BE2C (cell line): Measurements from ENCODE around the gene SAXO1.

ENCODE experiments used
- DNase-seq: peaks from one replicate; pipeline ENCODE4 v3.0.0-alpha.2; 2020
- H3K27me3 ChIP-seq: fragments of 250-450 bp; sonication (Bioruptor Pico); 2 replicates; pipeline ENCODE4 v1.5.1; 2020; ENCODE audit warnings: mild to moderate bottlenecking
- H3K36me3 ChIP-seq: fragments of 250-450 bp; sonication (Bioruptor Pico); 2 replicates; pipeline ENCODE4 v1.5.1; 2020; ENCODE audit warnings: mild to moderate bottlenecking
- H3K4me1 ChIP-seq: fragments of 250-450 bp; sonication (Bioruptor Pico); 2 replicates; pipeline ENCODE4 v1.5.1; 2020
- H3K4me3 ChIP-seq: 2 replicates; pipeline ENCODE4 v1.5.1; 2011; ENCODE audit warnings: low read depth, low read length
- H3K9me3 ChIP-seq: fragments of 250-450 bp; sonication (Bioruptor Pico); 2 replicates; pipeline ENCODE4 v1.5.1; 2020
- TF ChIP-seq, protein P1 (sequence below): IDR thresholded peaks from 2 replicates; pipeline ENCODE4 v1.5.1; 2012; ENCODE audit warnings: mild to moderate bottlenecking, low read depth, low read length

The SAXO1 gene

DNA sequence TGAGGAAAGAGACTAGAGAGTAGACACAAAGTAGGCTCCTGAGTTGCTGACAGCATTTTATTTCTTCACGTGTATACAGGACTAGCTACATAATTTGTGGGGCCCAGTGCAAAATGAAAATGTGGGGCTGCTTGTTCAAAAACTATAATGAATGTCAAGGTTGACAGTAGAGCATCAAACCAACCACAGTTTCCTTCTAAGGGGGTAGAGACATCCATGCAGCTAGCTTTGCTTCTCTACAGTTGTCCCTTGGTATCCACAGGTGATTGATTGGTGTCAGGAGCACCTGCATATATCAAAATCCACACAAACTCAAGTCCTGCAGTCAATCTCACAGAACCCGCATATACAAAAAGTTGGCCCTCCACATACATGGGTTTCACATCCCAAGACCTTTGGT, 129.6 kb downstream of the SAXO1 start:
- TF ChIP-seq, protein P1, sequence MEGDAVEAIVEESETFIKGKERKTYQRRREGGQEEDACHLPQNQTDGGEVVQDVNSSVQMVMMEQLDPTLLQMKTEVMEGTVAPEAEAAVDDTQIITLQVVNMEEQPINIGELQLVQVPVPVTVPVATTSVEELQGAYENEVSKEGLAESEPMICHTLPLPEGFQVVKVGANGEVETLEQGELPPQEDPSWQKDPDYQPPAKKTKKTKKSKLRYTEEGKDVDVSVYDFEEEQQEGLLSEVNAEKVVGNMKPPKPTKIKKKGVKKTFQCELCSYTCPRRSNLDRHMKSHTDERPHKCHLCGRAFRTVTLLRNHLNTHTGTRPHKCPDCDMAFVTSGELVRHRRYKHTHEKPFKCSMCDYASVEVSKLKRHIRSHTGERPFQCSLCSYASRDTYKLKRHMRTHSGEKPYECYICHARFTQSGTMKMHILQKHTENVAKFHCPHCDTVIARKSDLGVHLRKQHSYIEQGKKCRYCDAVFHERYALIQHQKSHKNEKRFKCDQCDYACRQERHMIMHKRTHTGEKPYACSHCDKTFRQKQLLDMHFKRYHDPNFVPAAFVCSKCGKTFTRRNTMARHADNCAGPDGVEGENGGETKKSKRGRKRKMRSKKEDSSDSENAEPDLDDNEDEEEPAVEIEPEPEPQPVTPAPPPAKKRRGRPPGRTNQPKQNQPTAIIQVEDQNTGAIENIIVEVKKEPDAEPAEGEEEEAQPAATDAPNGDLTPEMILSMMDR = no peak
- H3K36me3 ChIP-seq = no peaks in the 10 kb centered on the region
- no peaks in the 10 kb centered on the region for H3K27me3 ChIP-seq
- H3K4me3 ChIP-seq = no peak overlapping the region
- H3K4me1 ChIP-seq = no peaks in the 10 kb centered on the region
- DNase-seq = no peak
- no peaks in the 10 kb centered on the region for H3K9me3 ChIP-seq

DNA sequence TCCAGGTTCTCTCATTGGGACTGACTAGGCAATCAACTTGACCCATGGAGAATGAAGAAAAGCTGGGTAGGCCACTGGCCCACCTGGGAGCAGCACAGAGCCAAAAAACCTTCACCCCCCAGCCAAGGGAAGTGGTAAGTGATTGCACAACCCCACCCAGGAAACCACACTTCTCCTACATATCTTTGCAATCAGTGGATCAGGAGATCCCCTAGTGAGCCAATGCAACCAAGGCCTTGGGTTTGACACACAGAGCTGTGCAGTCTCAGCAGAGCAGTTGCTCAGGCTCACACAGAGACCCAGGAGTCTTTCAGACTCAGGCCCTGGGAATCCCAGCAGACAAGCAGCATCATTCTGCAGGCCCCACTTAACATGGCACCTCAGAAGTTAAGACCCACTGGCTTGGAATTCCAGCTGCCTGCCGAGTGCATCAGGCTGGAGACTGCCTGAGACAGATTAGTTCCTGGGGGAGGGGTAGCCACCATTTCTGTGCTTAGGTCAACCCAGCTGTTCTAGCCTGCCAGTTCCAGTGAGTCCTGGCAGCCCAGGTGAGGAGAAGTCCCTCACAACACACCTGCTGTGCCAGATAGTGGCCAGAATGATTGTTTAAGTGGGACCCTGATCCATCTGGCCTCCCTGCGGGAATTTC, 136.4 kb downstream of the SAXO1 start:
- DNase-seq = no peak
- Histone ChIP-seq H3K27me3 (no peaks in the 10 kb centered on the region), H3K4me3 (no peak overlapping the region), H3K4me1 (peaks cover 6% of the 10 kb centered on the region), H3K36me3 (no peaks in the 10 kb centered on the region), H3K9me3 (no peaks in the 10 kb centered on the region)
- TF ChIP-seq, protein P1 = no peak

DNA sequence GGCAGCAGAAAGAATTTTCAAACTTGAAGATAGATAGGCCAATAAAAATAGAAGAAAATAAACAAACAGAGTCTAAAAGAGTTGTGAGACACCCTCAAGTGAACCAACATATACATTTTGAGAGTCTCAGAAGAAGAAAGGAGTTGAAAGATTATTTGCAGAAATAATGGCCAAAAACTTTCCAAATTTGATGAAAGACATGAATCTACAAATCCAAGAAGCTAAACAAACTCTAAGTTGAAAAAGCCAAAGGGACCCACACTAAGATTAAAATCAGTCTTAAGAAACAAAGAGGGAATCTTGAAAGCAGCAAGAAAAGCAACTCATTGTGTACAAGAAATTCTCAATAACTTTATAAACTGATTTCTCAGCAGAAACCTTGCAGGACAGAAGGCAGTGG, 137.0 kb downstream of the SAXO1 start:
- Histone ChIP-seq H3K27me3 (no peaks in the 10 kb centered on the region), H3K9me3 (no peaks in the 10 kb centered on the region), H3K4me3 (no peak overlapping the region), H3K4me1 (peaks cover 13% of the 10 kb centered on the region), H3K36me3 (no peaks in the 10 kb centered on the region)
- no peak for DNase-seq
- TF ChIP-seq, protein P1 = no peak

DNA sequence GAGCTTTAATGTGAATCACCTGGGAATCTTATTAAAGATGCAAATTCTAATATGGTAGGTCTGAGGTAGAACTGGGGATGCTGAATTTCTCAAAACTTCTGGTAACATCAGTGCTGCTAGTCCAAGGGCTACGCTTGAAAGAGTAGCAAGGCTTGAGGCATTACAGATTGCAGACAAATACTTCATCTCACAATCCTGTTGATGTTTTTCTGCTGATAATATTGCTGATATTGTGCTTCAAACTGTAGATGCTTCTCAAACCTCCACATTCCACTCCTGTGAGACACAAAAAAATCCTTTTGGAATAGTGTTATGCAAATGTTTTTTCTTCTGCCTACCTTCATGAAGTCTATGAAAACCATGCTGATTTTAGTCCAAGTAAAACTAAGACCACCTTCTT, 139.5 kb downstream of the SAXO1 start:
- no peak for DNase-seq
- no peak overlapping the region for H3K4me3 ChIP-seq
- TF ChIP-seq, protein P1 = no peak
- no peaks in the 10 kb centered on the region for H3K36me3 ChIP-seq
- no peaks in the 10 kb centered on the region for H3K27me3 ChIP-seq
- peaks cover 15% of the 10 kb centered on the region for H3K4me1 ChIP-seq
- no peaks in the 10 kb centered on the region for H3K9me3 ChIP-seq

DNA sequence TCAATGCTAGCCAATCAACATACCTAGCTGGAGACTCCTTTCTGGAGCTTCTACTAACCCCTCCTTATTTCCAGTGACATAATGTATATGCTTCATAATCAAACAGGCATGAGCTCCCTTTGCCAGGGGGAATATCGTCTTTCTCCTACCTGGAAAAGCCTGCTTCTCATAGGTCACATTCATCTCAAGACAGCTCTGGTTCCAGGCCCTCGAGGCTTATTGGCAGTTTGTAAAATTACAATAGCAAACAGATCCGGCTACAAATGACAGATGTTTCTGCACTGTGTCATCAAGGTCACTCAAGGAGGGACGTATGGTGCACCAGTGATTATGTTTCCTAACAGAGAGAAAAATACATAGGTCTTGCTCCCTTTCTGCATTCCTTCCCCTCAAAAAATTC, 140.0 kb downstream of the SAXO1 start:
- Histone ChIP-seq H3K9me3 (no peaks in the 10 kb centered on the region), H3K4me3 (no peak overlapping the region), H3K27me3 (no peaks in the 10 kb centered on the region), H3K4me1 (peaks cover 15% of the 10 kb centered on the region), H3K36me3 (no peaks in the 10 kb centered on the region)
- TF ChIP-seq, protein P1 = no peak
- no peak for DNase-seq

DNA sequence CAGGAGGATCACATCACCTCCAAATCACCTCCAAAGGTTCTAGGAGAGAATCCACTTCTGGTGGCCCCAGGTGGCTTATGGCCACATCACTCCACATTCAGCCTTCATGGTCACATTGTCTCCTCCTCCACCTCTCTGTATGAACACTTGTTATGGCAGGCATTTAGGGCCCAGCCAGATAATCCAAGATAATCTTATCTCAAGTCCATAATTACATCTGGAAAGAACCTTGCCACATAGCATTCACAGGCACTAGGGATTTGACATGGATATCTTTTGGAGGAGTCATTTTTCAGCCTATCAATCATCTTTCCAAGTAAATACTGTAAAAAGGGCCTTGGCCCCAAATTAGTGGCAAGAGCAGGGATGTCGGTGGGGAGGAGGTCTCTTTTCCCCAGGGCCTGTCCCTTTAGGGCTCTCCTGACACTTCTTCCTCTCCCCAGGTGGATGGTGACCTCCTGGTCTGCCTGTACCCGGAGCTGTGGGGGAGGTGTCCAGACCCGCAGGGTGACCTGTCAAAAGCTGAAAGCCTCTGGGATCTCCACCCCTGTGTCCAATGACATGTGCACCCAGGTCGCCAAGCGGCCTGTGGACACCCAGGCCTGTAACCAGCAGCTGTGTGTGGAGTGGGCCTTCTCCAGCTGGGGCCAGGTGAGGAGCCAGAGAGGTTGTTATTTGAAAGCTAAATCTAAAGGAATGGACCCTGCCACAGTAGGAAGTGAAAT, 140.9 kb downstream of the SAXO1 start:
- Histone ChIP-seq H3K4me1 (peaks cover 15% of the 10 kb centered on the region), H3K27me3 (no peaks in the 10 kb centered on the region), H3K4me3 (no peak overlapping the region), H3K9me3 (no peaks in the 10 kb centered on the region), H3K36me3 (no peaks in the 10 kb centered on the region)
- TF ChIP-seq, protein P1 = no peak
- DNase-seq = no peak
